Measurements from ENCODE around the gene SPDYE17.
"Not testable (repeated sequence)": the region's sequence is repeated elsewhere in the genome, so short reads cannot be mapped to it uniquely, and the experiment has no call there.

Gene SPDYE17, protein sequence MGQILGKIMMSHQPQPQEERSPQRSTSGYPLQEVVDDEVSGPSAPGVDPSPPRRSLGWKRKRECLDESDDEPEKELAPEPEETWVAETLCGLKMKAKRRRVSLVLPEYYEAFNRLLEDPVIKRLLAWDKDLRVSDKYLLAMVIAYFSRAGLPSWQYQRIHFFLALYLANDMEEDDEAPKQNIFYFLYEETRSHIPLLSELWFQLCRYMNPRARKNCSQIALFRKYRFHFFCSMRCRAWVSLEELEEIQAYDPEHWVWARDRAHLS

DNA sequence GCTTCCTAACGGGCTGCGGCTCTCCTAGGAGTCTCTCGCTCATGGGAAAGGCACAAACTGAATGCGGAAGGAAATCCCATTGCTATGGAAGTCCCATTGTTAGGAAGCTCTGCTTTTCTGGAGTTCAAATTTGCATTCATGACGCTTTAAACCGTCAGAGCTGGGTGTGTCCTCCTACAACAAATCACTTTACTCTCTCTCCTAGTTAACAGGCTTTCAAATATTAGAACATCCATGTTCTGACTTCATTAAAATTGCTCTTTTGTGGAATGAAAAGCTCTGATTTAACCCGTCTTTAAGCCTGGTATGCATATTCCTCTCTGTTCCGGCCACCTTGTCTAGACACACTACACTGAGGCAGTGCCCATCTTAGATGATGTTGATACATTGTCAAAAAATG is at the start of gene SPDYE17:
SPDYE17 (minus strand) TSS at position 101 of the 400 bp plus-strand sequence. CDS start 1,791 bp downstream, outside the sequence.
- DNase-seq (ENCODE audit: low read depth, low spot score); H3K4me3 ChIP-seq (ENCODE audit: low read depth, low read length); in situ Hi-C loops (cut with HindIII; ENCODE audit: low sequenced_read_pairs): not testable (repeated sequence)

DNA sequence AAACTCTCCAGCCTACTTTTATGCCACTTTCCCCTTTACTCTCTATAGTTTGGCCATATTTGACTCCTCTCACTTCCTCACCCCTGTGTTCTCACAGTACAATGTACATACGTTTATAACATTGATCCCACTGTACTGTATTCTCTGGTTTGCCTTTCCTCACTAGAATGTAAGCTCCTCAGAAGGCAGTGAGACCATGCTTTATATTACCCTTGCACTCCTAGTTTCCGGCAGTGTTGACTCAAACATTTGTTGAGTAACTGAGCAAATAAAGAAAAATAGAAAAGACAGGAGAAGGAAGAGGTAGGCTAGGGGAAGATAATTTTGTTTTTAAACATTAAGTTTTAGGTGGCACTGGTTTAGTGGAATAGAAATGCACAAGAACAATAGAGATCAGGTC is 48.1 kb upstream of the SPDYE17 start:
- H3K4me3 ChIP-seq (ENCODE audit: low read depth, low read length); DNase-seq (ENCODE audit: low read depth, low spot score); in situ Hi-C loops (cut with HindIII; ENCODE audit: low sequenced_read_pairs): not testable (repeated sequence)

DNA sequence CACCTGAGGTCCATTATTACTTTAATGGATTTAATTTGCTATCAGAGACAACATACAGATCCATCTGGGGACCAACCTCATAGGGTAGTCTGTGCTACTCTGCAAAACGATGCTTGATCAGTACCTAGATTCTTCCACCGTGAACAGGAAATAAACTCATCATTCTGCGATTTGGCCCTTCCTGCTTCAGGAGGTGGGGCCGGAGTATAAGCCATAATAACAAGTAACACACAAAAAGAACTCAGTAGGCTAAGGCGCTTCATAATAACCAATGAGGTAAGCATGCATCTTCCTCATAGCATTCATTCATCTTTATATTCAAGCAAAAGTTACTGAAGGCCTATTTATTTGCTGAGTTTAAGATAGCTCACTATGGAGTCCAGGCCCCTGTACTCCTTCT is 47.5 kb upstream of the SPDYE17 start:
- H3K4me3 ChIP-seq (ENCODE audit: low read depth, low read length); DNase-seq (ENCODE audit: low read depth, low spot score); in situ Hi-C loops (cut with HindIII; ENCODE audit: low sequenced_read_pairs): not testable (repeated sequence)

DNA sequence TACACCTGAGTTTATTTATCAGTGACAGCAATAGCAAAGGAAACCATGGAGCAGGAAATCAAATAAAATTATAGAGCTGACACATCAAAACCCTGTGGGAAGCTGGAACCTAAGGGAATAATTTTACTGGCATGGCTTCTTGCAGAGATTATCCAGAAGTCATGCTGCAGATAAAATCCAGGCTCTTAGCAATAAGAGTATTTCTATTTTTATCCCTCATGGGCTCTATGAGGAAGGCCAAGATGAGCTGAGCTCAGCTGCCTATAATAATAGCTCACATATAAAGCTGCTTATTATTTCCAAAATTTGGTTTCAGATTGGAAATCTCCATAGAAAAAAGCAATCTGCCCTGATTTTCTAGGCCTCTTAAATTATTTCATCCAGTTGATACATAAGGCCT is 47.0 kb upstream of the SPDYE17 start:
- DNase-seq (ENCODE audit: low read depth, low spot score); H3K4me3 ChIP-seq (ENCODE audit: low read depth, low read length); in situ Hi-C loops (cut with HindIII; ENCODE audit: low sequenced_read_pairs): not testable (repeated sequence)

DNA sequence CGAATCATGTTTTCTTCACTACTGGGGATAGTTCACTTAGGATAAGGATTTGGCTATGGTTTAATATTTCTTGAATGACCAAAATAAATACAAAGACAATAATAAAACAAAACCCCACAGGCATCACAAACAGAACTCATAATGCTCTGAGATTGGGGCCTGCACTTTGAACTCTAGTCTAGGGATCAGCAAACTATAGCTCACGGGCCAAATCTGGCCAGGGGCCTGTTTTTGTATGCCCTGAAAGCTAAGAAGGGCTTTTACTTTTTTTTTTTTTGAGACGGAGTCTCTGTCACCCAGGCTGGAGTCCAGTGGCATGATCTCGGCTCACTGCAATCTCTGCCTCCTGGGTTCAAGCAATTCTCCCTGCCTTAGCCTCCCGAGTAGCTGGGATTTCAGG is 44.9 kb upstream of the SPDYE17 start:
- in situ Hi-C loops (cut with HindIII; ENCODE audit: low sequenced_read_pairs); DNase-seq (ENCODE audit: low read depth, low spot score); H3K4me3 ChIP-seq (ENCODE audit: low read depth, low read length): not testable (repeated sequence)

DNA sequence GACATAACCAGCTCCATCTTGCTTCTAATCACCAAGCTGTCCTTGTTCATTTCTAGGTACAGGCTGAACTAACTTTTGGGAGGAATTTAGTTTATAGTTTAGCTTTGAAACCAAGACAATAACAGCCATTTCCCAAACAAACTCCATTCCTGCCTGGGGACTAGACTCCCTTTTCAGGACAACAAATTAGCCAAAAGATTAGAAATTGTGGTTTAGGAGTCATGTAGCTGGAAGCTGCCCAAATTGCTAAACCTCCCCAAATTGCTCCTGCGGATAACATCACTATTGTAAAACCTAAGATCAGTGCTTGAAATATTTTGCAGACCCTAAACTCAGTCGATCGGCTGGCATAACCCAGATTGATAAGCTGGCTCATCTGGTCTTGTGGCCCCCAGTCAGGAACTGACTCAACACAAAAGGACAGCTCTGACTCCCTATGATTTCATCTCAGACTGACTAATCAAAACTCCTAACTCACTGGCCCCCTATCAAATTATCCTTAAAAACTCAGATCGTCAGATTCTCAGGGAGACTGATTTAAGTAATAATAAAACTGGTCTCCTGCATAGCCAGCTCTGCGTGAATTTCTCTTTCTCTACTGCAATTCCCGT is 42.7 kb upstream of the SPDYE17 start:
- in situ Hi-C loops (cut with HindIII; ENCODE audit: low sequenced_read_pairs); H3K4me3 ChIP-seq (ENCODE audit: low read depth, low read length): not testable (repeated sequence)
- peak; percentile 9 for DNase-seq (ENCODE audit: low read depth, low spot score)

DNA sequence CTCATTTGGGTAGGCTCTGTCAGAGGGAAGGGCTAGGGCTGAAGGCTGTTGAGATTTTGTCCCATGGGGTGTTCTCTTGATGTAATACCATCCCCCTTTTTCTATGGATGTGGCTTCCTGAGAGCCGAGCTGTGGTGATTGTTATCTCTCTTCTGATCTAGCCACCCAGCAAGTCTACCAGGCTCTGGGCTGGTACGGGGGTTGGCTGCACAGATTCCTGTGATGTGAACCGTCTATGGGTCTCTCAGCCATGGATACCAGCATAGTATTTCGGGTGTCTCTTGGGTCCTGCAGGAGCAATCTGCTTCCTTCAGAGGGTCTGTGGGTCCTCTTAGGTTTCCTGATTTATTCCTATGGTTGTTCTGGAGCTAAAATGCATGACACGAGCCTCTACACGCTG is 38.9 kb upstream of the SPDYE17 start:
- DNase-seq (ENCODE audit: low read depth, low spot score); H3K4me3 ChIP-seq (ENCODE audit: low read depth, low read length); in situ Hi-C loops (cut with HindIII; ENCODE audit: low sequenced_read_pairs): not testable (repeated sequence)

DNA sequence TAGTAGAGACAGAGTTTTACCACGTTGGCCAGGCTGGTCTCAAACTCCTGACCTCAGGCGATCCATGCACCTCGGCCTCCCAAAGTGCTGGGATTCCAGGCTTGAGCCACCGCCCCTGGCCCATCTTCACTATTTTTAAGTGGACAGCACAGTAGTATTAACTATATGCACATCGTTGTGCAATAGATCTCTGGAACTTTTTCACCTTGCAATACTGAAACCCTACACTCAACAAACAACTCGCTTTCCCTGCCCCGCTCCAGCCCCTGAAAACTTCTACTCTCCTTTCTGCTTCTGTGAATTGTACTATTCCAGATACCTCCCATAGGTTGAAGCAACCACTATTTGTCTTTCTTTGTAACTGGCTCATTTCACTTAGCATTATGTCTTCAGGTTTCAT is 33.7 kb upstream of the SPDYE17 start:
- in situ Hi-C loops (cut with HindIII; ENCODE audit: low sequenced_read_pairs); DNase-seq (ENCODE audit: low read depth, low spot score); H3K4me3 ChIP-seq (ENCODE audit: low read depth, low read length): not testable (repeated sequence)

DNA sequence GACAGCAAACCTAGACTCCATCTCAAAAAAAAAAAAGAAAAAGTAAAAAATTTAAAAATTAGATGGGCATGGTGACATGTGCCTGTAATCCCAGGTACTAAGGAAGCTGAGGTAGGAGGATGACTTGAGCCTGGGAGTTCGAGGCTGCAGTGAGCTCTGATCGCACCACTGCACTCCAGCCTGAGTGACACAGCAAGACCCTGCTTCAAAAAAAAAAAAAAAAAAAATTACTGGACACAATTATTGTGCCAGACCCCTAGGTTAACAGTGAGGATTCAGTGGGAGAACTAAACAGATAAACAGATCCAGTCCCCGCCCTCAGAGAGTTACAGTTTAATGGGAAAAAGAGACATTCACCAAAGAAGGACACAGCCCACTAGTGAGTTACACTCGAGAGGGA is 31.6 kb upstream of the SPDYE17 start:
- DNase-seq (ENCODE audit: low read depth, low spot score); H3K4me3 ChIP-seq (ENCODE audit: low read depth, low read length); in situ Hi-C loops (cut with HindIII; ENCODE audit: low sequenced_read_pairs): not testable (repeated sequence)

DNA sequence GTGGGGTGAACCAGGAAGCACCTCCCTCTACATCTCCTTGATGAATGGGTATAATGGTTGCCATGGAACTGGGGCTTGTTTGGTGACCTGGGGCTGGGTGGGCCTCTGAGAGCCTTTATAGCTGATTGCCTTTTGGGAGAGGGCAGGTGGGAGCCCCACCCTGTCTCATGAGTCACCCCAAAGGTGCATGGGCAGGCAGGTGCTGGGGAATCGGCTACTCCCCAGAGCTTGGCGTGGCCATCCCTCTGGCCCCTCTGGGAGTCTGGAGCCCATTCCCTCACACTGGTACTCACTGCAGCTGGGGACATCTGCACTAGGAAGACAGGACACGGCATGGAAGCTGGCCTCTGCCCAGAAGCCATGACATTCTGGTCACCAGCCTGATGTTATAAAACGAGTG is 30.4 kb upstream of the SPDYE17 start, which contains the start of gene SPDYE18:
SPDYE18 (minus strand) TSS at position 2 of the 400 bp plus-strand sequence. CDS start 2,046 bp downstream, outside the sequence.
- in situ Hi-C loops (cut with HindIII; ENCODE audit: low sequenced_read_pairs); DNase-seq (ENCODE audit: low read depth, low spot score); H3K4me3 ChIP-seq (ENCODE audit: low read depth, low read length): not testable (repeated sequence)

DNA sequence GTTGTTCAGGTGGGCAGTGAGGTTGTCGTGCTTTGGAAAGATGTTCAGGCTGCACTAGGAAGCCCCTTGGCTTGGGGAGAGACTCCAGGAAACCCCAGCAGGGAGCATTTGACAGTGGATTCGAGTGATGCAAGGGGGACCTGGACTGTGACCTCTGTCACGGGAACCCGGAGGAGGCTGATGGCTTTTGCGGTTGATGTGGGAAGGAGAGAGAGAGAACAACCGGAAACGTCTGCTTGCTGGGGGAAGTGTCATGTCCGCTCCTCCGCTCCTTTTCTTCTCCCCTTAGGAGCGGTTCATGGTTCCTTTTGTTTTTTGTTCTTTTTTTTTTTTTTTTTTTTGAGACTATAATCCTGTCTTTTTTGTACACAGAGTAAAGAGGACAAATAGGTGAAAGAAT is 5.8 kb downstream of the SPDYE17 start:
- DNase-seq (ENCODE audit: low read depth, low spot score); in situ Hi-C loops (cut with HindIII; ENCODE audit: low sequenced_read_pairs); H3K4me3 ChIP-seq (ENCODE audit: low read depth, low read length): not testable (repeated sequence)

DNA sequence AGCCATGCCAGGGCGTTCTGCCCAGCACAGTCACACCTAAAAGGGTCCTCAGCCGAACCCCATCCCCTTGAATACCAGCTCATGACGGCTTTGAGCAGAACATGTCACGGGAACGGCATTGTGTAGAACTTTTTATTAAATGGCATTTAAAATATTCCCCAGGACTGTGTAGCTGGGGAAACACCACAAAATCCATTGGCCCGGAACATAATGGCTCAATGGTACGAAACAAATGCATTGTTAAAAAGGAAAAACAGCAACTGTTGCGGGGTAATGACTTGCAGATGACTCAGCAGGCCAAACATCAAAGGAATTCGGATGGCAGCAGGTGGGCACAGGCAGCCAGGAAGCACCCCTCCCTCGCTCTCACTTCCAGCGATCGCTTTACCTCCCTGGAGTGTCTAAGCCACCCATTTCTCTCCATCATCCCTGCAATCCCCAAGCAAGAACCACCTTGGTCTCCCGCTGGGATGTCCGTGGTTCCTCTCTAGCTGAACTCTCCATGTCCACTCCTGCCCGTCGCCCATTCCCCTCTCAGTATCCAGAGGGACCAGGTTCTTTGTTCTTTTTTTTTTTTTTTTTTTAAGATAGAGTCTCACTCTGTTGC is 22.0 kb downstream of the SPDYE17 start:
- DNase-seq (ENCODE audit: low read depth, low spot score), result peak; percentile 72
- in situ Hi-C loops (cut with HindIII; ENCODE audit: low sequenced_read_pairs); H3K4me3 ChIP-seq (ENCODE audit: low read depth, low read length): not testable (repeated sequence)

DNA sequence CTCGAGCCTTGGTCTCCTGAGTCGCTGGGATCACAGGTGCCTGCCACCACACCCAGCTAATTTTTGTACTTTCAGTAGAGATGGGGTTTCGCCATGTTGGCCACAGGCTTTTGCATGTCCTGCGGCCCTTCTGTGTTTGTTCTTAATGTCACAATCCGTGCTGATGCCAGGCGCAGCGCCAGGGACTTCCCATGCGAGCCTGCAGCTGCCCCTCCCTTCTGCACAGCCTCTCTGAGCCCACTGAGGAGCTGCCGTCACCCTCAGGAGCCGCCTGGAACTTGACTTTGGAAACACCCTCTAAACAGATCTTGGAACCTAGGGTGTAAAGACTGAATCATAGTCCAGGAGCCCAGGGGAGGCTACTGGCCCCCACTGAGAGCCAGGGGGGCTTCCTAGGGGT is 24.2 kb downstream of the SPDYE17 start:
- DNase-seq (ENCODE audit: low read depth, low spot score); H3K4me3 ChIP-seq (ENCODE audit: low read depth, low read length); in situ Hi-C loops (cut with HindIII; ENCODE audit: low sequenced_read_pairs): not testable (repeated sequence)

DNA sequence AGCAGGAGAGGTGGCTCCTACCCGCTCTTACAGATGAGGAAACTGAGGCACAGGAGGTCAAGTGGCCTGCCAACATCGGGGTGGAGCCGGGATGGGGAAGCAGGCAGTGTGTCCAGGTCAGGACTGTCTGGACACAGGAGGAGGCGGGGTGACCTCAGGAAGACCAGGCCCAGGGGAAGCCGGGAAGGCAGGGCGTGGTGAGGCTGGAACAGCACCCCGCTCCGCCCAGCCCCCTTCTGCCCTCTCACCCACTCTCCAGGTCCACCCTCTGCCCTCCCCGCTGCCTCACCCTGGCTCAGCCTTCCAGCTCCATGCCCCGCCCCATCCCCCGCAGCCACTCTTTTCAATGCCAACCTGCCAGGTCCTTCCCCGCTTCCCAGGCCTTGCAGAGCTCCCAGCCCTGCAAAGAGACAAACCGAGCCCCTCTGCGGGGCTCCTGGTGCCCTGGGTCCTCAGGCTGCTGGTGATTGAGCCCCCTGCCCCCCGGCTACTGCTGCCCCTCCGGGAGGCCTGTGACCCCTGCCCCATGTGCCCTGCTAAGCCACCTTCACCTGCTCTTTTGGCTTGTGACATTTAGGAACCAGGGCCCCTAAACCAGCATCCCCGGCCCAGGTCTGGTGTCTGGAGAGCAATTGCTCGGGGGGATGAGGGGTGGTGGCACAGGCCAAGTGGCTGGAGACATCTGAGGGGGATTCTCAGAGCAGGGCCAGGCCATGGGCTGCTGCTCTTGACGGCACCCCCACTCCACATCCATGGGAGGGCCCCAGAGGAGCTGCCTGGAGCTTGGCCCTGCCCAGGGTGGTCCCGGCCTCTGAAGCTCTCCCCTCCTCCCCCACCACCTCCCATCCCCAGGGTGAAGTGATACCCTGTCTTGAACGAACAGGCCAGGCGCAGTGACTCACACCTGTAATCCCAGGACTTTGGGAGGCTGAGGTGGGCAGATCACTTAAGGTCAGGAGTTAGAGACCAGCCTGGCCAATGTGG is 25.7 kb downstream of the SPDYE17 start:
- in situ Hi-C loops (cut with HindIII; ENCODE audit: low sequenced_read_pairs); DNase-seq (ENCODE audit: low read depth, low spot score): not testable (repeated sequence)

DNA sequence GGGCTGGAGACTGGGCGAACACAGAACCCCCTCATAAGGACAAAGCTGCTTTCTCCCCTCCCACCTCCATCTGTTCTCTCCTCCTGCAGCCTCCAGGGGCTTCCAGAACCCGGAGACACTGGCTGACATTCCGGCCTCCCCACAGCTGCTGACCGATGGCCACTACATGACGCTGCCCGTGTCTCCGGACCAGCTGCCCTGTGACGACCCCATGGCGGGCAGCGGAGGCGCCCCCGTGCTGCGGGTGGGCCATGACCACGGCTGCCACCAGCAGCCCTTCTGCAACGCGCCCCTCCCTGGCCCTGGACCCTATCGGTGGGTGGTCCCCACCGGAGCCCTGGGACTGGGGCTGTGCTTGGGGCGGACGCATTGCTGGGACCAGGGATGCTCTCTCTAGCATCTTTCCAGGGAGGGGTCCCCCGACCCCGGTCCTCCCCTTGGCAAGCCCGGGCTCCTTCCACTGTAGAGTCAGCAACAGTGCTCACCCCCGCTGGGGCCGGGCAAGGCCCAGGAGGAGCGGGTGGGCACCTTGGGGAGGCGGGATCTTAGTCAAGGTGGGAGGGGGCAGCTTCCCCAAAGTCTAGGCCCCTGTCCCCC is 26.6 kb downstream of the SPDYE17 start:
- in situ Hi-C loops (cut with HindIII; ENCODE audit: low sequenced_read_pairs); DNase-seq (ENCODE audit: low read depth, low spot score); H3K4me3 ChIP-seq (ENCODE audit: low read depth, low read length): not testable (repeated sequence)

More for the DNA sequence above, 25.7 kb downstream of the SPDYE17 start:
- H3K4me3 ChIP-seq (ENCODE audit: low read depth, low read length), result not testable (repeated sequence)

DNA sequence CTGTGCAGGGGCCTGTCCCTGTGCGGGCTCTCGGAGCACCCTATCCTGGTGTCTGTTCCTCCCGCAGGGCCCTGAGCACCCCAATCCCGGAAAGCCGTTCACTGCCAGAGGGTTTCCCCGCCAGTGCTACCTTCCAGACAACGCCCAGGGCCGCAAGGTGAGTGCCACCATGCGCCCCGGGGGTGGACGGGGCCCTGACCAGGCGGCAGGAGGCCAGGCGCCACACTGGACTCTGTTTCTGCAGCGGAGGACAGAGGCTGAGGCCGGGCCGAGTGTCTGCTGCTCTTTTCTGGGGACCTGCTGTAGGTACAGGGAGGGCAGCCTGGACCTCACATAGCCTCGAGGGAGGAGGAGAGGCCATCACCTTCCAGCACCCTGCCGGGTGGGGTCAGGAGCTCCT is 28.0 kb downstream of the SPDYE17 start:
- in situ Hi-C loops (cut with HindIII; ENCODE audit: low sequenced_read_pairs); DNase-seq (ENCODE audit: low read depth, low spot score); H3K4me3 ChIP-seq (ENCODE audit: low read depth, low read length): not testable (repeated sequence)

Data from astrocyte of the spinal cord (primary cell).